Panc1 (cell line): ENCODE data around the gene GPR107. TPM values are rescaled to one million over a fixed set of nuclear protein-coding genes. Genes with fewer than 3 reads are reported as not detected.

Source experiments
- ATAC-seq: fragments of 200-7000 bp; cut with Tn5 transposase; 2 replicates; pipeline ENCODE4 v1.9.1; 2020; ENCODE audit warnings: mild to moderate bottlenecking, moderate library complexity
- BruUV-seq: library from RNA; stranded (reverse); fragments of 400-500 nt; replicated peaks from 2 replicates; lab custom pipeline; 2021; lab: Mats Ljungman, UMichigan
- CTCF ChIA-PET: fragments of 300-600 bp; sonication (Branson Sonifier 250); formaldehyde crosslinking; loops from one replicate; lab custom pipeline; 2022; ENCODE audit warnings: antibody characterized with exemption; lab: Charles Lee
- POLR2A ChIA-PET: fragments of 300-600 bp; sonication (Branson Sonifier 250); formaldehyde crosslinking; loops from one replicate; lab custom pipeline; 2022; ENCODE audit warnings: antibody characterized with exemption; lab: Charles Lee
- DNase-seq: peaks from one replicate; pipeline ENCODE4 v3.0.0-alpha.2; 2010; ENCODE audit warnings: low read depth, low spot score
- H3K27ac ChIP-seq: 2 replicates; pipeline ENCODE4 v1.5.1; 2011; ENCODE audit warnings: mild to moderate bottlenecking, low read length, inconsistent platforms
- H3K27me3 ChIP-seq: fragments of 200-500 bp; sonication (Bioruptor generic); 2 replicates; pipeline ENCODE4 v1.6.0; 2014; ENCODE audit warnings: low read length, inconsistent platforms; ENCODE audit not compliant: control insufficient read depth, insufficient read depth
- H3K36me3 ChIP-seq: fragments of 200-500 bp; sonication (Bioruptor generic); 2 replicates; pipeline ENCODE4 v1.5.1; 2014; ENCODE audit warnings: inconsistent platforms, mild to moderate bottlenecking, low read length, moderate library complexity; ENCODE audit not compliant: control insufficient read depth, insufficient read depth
- H3K4me1 ChIP-seq: 2 replicates; pipeline ENCODE4 v1.5.1; 2011; ENCODE audit warnings: inconsistent platforms, mild to moderate bottlenecking, low read length, moderate library complexity; ENCODE audit not compliant: control insufficient read depth, insufficient read depth
- H3K4me3 ChIP-seq, 2 experiments: 2 replicates each; pipeline ENCODE4 v1.5.1; 2011 to 2012; ENCODE audit warnings: low read depth in 2 of 2, low read length in 2 of 2, mild to moderate bottlenecking in 2 of 2, inconsistent platforms in 1 of 2, moderate library complexity in 1 of 2
- H3K9me3 ChIP-seq: fragments of 200-500 bp; sonication (Bioruptor generic); 2 replicates; pipeline ENCODE4 v1.5.1; 2014; ENCODE audit warnings: low read depth, mild to moderate bottlenecking, inconsistent platforms, low read length, moderate library complexity; ENCODE audit not compliant: control insufficient read depth, insufficient read depth
- CTCF ChIP-seq: fragments of 450-650 bp; IDR thresholded peaks from 2 replicates; pipeline ENCODE4 v1.5.1; 2017; ENCODE audit warnings: mild to moderate bottlenecking
- POLR2AphosphoS5 ChIP-seq: IDR thresholded peaks from 2 replicates; pipeline ENCODE4 v1.6.1; 2012; ENCODE audit warnings: mild to moderate bottlenecking, low read depth, low read length, moderate library complexity
- REST ChIP-seq, 2 experiments: IDR thresholded peaks; 2 replicates each; pipeline ENCODE4 v1.6.1; 2011 to 2012; ENCODE audit warnings: low read depth in 2 of 2, control low read depth in 1 of 2, low read length in 1 of 2, mild to moderate bottlenecking in 1 of 2, moderate library complexity in 1 of 2; ENCODE audit not compliant: insufficient read depth in 1 of 2
- SIN3A ChIP-seq: IDR thresholded peaks from 2 replicates; pipeline ENCODE4 v1.6.1; 2012; ENCODE audit warnings: low read depth, mild to moderate bottlenecking, low read length, moderate library complexity, borderline replicate concordance; ENCODE audit not compliant: insufficient read depth
- TCF7L2 ChIP-seq: IDR thresholded peaks from 2 replicates; pipeline ENCODE4 v1.6.1; 2011; ENCODE audit warnings: mild to moderate bottlenecking, low read depth, low read length, inconsistent platforms
- in situ Hi-C: cut with HindIII; loops from 2 replicates; pipeline ENCODE4 v1.10.0; 2016; ENCODE audit warnings: low sequenced_read_pairs, low pct_unique_long_range_greater_than_20kb
- intact Hi-C: fragments of 100-400 bp; cut with micrococcal nuclease; formaldehyde crosslinking; loops from one replicate; pipeline ENCODE4 v1.10.0; 2022; ENCODE audit not compliant: unreplicated experiment
- total RNA-seq: library from RNA; stranded (reverse); gene quantifications from one replicate; pipeline ENCODE4 v1.2.1, GENCODE V29; 2021; ENCODE audit not compliant: unreplicated experiment

The GPR107 gene
- total RNA-seq, 1 experiment from 2014 or later: 43.0 TPM

- in situ Hi-C loops: no loop called here
- Histone ChIP-seq H3K36me3 (no peaks in the 10 kb centered on the region), H3K9me3 (no peaks in the 10 kb centered on the region), H3K4me3 (no peak overlapping the region), H3K27me3 (no peaks in the 10 kb centered on the region), H3K27ac (no peak overlapping the region), H3K4me1 (no peaks in the 10 kb centered on the region)
- POLR2A ChIA-PET: no interaction called here
- no peak for ATAC-seq
- no peak for DNase-seq
- TF ChIP-seq CTCF: no peak
- TF ChIP-seq TCF7L2: no peak
- no peak for TF ChIP-seq SIN3A
- TF ChIP-seq REST (IDR thresholded peaks at IDR 0.05; ENCODE audit: insufficient read depth in 1 of 2, low read depth in 2 of 2, low read length in 1 of 2): no peak
- TF ChIP-seq POLR2AphosphoS5: no peak
- BruUV-seq: no TSS peak
- intact Hi-C loops: no loop called here
- CTCF ChIA-PET: no interaction called here
Observed at GRCh38 chr9:130154816-130155215, 101.1 kb downstream of the GPR107 start.

GRCh38 chr9:130155647-130156046 lies 101.9 kb downstream of the GPR107 start:
- Histone ChIP-seq H3K9me3 (no peaks in the 10 kb centered on the region), H3K27ac (no peak overlapping the region), H3K36me3 (no peaks in the 10 kb centered on the region), H3K4me1 (no peaks in the 10 kb centered on the region), H3K27me3 (no peaks in the 10 kb centered on the region), H3K4me3 (no peak overlapping the region)
- no peak for DNase-seq
- intact Hi-C loops (no loop called here), in situ Hi-C loops (no loop called here)
- no TSS peak for BruUV-seq
- CTCF ChIA-PET: interaction anchor here (0.7 kb wide), 1 partner anchor 90 kb away, joined by 5 read pairs; no protein-coding TSS in a partner anchor
- ATAC-seq: no peak
- no peak for TF ChIP-seq POLR2AphosphoS5
- TF ChIP-seq REST (IDR thresholded peaks at IDR 0.05; ENCODE audit: insufficient read depth in 1 of 2, low read depth in 2 of 2, low read length in 1 of 2): no peak
- no peak for TF ChIP-seq SIN3A
- TF ChIP-seq CTCF: no peak
- TF ChIP-seq TCF7L2: no peak
- POLR2A ChIA-PET: no interaction called here
